Ascending aorta (tissue), 2 donors: ENCODE results near the gene RSRC1. TPM values are rescaled to one million over a fixed set of nuclear protein-coding genes. Genes with fewer than 3 reads are reported as not detected.
"Not testable (repeated sequence)": the region's sequence is repeated elsewhere in the genome, so short reads cannot be mapped to it uniquely, and the experiment has no call there.

Experiments used
- DNase-seq, 2 donors: peaks; one replicate each; pipeline ENCODE4 v3.0.0-alpha.2; 2019; ENCODE audit warnings: low spot score in 2 of 2
- H3K27ac ChIP-seq, 2 donors: fragments of 200-600 bp; sonication (generic); one replicate each; pipeline ENCODE4 v1.5.1; 2016 to 2017; ENCODE audit warnings: mild to moderate bottlenecking in 1 of 2
- H3K27me3 ChIP-seq: fragments of 200-600 bp; sonication (generic); one replicate; pipeline ENCODE4 v1.5.1; 2017
- H3K36me3 ChIP-seq, 2 donors: fragments of 200-600 bp; sonication (generic); one replicate each; pipeline ENCODE4 v1.5.1; 2016
- H3K4me1 ChIP-seq, 2 donors: fragments of 200-600 bp; sonication (generic); one replicate each; pipeline ENCODE4 v1.5.1; 2016 to 2017; ENCODE audit warnings: mild to moderate bottlenecking in 1 of 2
- H3K4me3 ChIP-seq, 2 donors: fragments of 200-600 bp; sonication (generic); one replicate each; pipeline ENCODE4 v1.5.1; 2016 to 2017; ENCODE audit warnings: mild to moderate bottlenecking in 1 of 2
- H3K9me3 ChIP-seq, 2 donors: fragments of 200-600 bp; sonication (generic); one replicate each; pipeline ENCODE4 v1.5.1; 2016
- CTCF ChIP-seq, 3 experiments: fragments of 200-600 bp in 2 of 3; fragments of 450-650 bp in 1 of 3; sonication (generic) in 2 of 3; IDR thresholded peaks; one replicate each; pipeline ENCODE4 v1.5.1; 2016 to 2019; ENCODE audit warnings: antibody characterized with exemption in 3 of 3, mild to moderate bottlenecking in 1 of 3, moderate library complexity in 1 of 3
- intact Hi-C: fragments of 100-400 bp; cut with DNase I; formaldehyde crosslinking; loops from one replicate; pipeline ENCODE4 v1.15.1; 2023
- total RNA-seq: library from RNA; depleted of rRNA; stranded (reverse); fragments of >200 nt; gene quantifications from one replicate; pipeline ENCODE4 v1.1.0, GENCODE V29; 2016

The RSRC1 gene
- total RNA-seq, 1 donor from 2014 or later = 28.0 TPM

- no peak for TF ChIP-seq CTCF (IDR thresholded peaks at IDR 0.05)
- DNase-seq = no peak
- intact Hi-C loops = no loop called here
Observed at GRCh38 chr3:158505117-158505516, 395.2 kb downstream of the RSRC1 start.

GRCh38 chr3:158506456-158506855, 396.6 kb downstream of the RSRC1 start:
- intact Hi-C loops = no loop called here
- no peaks in the 10 kb centered on the region for H3K27me3 ChIP-seq
- no peak overlapping the region for H3K4me3 ChIP-seq
- DNase-seq = no peak
- H3K27ac ChIP-seq = no peak overlapping the region
- H3K36me3 ChIP-seq = no peaks in the 10 kb centered on the region
- no peak for TF ChIP-seq CTCF (IDR thresholded peaks at IDR 0.05)
- H3K9me3 ChIP-seq = no peaks in the 10 kb centered on the region
- no peaks in the 10 kb centered on the region for H3K4me1 ChIP-seq

More at GRCh38 chr3:158505117-158505516, 395.2 kb downstream of the RSRC1 start:
- H3K9me3 ChIP-seq = peaks cover 0 to 4% of the 10 kb centered on the region in 2 donors
- H3K27me3 ChIP-seq = no peaks in the 10 kb centered on the region
- H3K4me3 ChIP-seq = no peak overlapping the region
- no peaks in the 10 kb centered on the region for H3K36me3 ChIP-seq
- H3K4me1 ChIP-seq = no peaks in the 10 kb centered on the region
- no peak overlapping the region for H3K27ac ChIP-seq

GRCh38 chr3:158508481-158508880, 398.6 kb downstream of the RSRC1 start:
- Histone ChIP-seq H3K4me3 (no peak overlapping the region), H3K36me3 (no peaks in the 10 kb centered on the region), H3K27ac (no peak overlapping the region), H3K27me3 (no peaks in the 10 kb centered on the region), H3K9me3 (no peaks in the 10 kb centered on the region), H3K4me1 (no peaks in the 10 kb centered on the region)
- intact Hi-C loops = no loop called here
- TF ChIP-seq CTCF (IDR thresholded peaks at IDR 0.05) = no peak
- no peak for DNase-seq

GRCh38 chr3:158509891-158510290, 400.0 kb downstream of the RSRC1 start:
- intact Hi-C loops = no loop called here
- no peak overlapping the region for H3K27ac ChIP-seq
- no peaks in the 10 kb centered on the region for H3K9me3 ChIP-seq
- no peak for TF ChIP-seq CTCF (IDR thresholded peaks at IDR 0.05)
- DNase-seq = no peak
- no peak overlapping the region for H3K4me3 ChIP-seq
- H3K36me3 ChIP-seq = no peaks in the 10 kb centered on the region
- no peaks in the 10 kb centered on the region for H3K27me3 ChIP-seq
- no peaks in the 10 kb centered on the region for H3K4me1 ChIP-seq

- H3K4me1 ChIP-seq, intact Hi-C loops, H3K4me3 ChIP-seq, H3K36me3 ChIP-seq, H3K27me3 ChIP-seq, H3K27ac ChIP-seq, DNase-seq, H3K9me3 ChIP-seq: not testable (repeated sequence)
Observed at GRCh38 chr3:158516729-158517128, 406.8 kb downstream of the RSRC1 start.

- Histone ChIP-seq H3K27ac (no peak overlapping the region), H3K27me3 (no peaks in the 10 kb centered on the region), H3K4me1 (peaks cover 0 to 4% of the 10 kb centered on the region in 2 donors), H3K4me3 (no peak overlapping the region), H3K36me3 (no peaks in the 10 kb centered on the region), H3K9me3 (peaks cover 0 to 8% of the 10 kb centered on the region in 2 donors)
- no peak for DNase-seq
- intact Hi-C loops = no loop called here
- no peak for TF ChIP-seq CTCF (IDR thresholded peaks at IDR 0.05)
Observed at GRCh38 chr3:158519776-158520175, 409.9 kb downstream of the RSRC1 start.
